Stomach (tissue), 9 donors: ENCODE results near the gene FYN. TPM values are rescaled to one million over a fixed set of nuclear protein-coding genes. Genes with fewer than 3 reads are reported as not detected.
A peak's percentile ranks its signal among the peaks of the same experiment; 100 is the strongest.

Experiments
- DNase-seq, 2 donors: peaks; one replicate each; pipeline versions ENCODE4 v3.0.0 to v3.0.0-alpha.2; 2013 to 2019
- H3K27ac ChIP-seq, 5 donors: fragments of 200-600 bp in 4 of 5; sonication (generic) in 4 of 5; one replicate each; pipeline ENCODE4 v1.5.1; 2013 to 2019; ENCODE audit warnings: mild to moderate bottlenecking in 1 of 5, moderate library complexity in 1 of 5
- H3K27me3 ChIP-seq, 3 donors: fragments of 200-600 bp; sonication (generic); one replicate each; pipeline ENCODE4 v1.5.1; 2017 to 2019; ENCODE audit warnings: mixed run types in 1 of 3
- H3K36me3 ChIP-seq, 4 donors: fragments of 200-600 bp; sonication (generic); 1 replicate in 3 of 4; 2 replicates in 1 of 4; pipeline ENCODE4 v1.5.1; 2016 to 2019
- H3K4me1 ChIP-seq, 4 donors: fragments of 200-600 bp; sonication (generic); one replicate each; pipeline ENCODE4 v1.5.1; 2016 to 2019
- H3K4me3 ChIP-seq, 4 donors: fragments of 200-600 bp; sonication (generic) in 3 of 4; one replicate each; pipeline ENCODE4 v1.5.1; 2016 to 2019; ENCODE audit warnings: mild to moderate bottlenecking in 1 of 4
- H3K9me3 ChIP-seq, 4 donors: fragments of 200-600 bp; sonication (generic); one replicate each; pipeline ENCODE4 v1.5.1; 2016 to 2019
- CTCF ChIP-seq, 7 experiments: fragments of 450-650 bp in 4 of 7; fragments of 200-600 bp in 3 of 7; sonication (generic) in 3 of 7; IDR thresholded peaks; one replicate each; pipeline ENCODE4 v1.5.1; 2016 to 2019; ENCODE audit warnings: antibody characterized with exemption in 7 of 7, control low read depth in 2 of 7, mild to moderate bottlenecking in 1 of 7
- EP300 ChIP-seq: sonication (generic); formaldehyde crosslinking; IDR thresholded peaks from one replicate; pipeline ENCODE4 v1.6.1; 2017; ENCODE audit warnings: antibody characterized with exemption
- POLR2A ChIP-seq, 4 donors: fragments of 450-650 bp; IDR thresholded peaks; one replicate each; pipeline ENCODE4 v1.6.1; 2016; ENCODE audit warnings: antibody characterized with exemption in 4 of 4, control low read depth in 2 of 4, mild to moderate bottlenecking in 1 of 4, moderate library complexity in 1 of 4
- POLR2AphosphoS5 ChIP-seq, 3 donors: sonication (generic); formaldehyde crosslinking; IDR thresholded peaks; one replicate each; pipeline ENCODE4 v1.6.1; 2016; ENCODE audit warnings: antibody characterized with exemption in 3 of 3
- WGBS, 5 donors: extraction: QIAGEN DNeasy Blood & Tissue Kit in 3 of 5; methylation state at CpG; one replicate each; pipeline versions ENCODE4 v1.1.5 to v1.1.7; 2013 to 2018; 5-methylcytosine and 5-hydroxymethylcytosine counted together
- intact Hi-C: fragments of 100-400 bp; cut with DNase I; formaldehyde crosslinking; loops from one replicate; pipeline ENCODE4 v1.15.1; 2023; ENCODE audit warnings: low total_unique reads
- polyA plus RNA-seq, 3 donors: library from polyadenylated mRNA; stranded (reverse); fragments of 200-250 nt; gene quantifications; one replicate each; pipeline ENCODE4 v1.2.3, GENCODE V29; 2013
- total RNA-seq, 5 donors: library from RNA; depleted of rRNA; stranded (reverse); fragments of >200 nt; gene quantifications; one replicate each; pipeline versions ENCODE4 v1.1.0 to v1.2.3, GENCODE V29; 2014 to 2016
- donor health status: healthy with polysubstance abuse.
- donor health status: Bipolar disorder and iron deficiency.
- donor health status: healthy.

FYN gene
- total and polyA plus RNA-seq, 8 donors, result 8.4 to 146 (median 37.1) TPM

- H3K27ac ChIP-seq, result peak overlapping the region in 1 of 5 donors; percentile 9
- TF ChIP-seq EP300 (no peak), POLR2AphosphoS5 (IDR thresholded peaks at IDR 0.05) (no peak), POLR2A (IDR thresholded peaks at IDR 0.05) (no peak), CTCF (IDR thresholded peaks at IDR 0.05) (no peak)
- intact Hi-C loops, result loop anchor here (10.0 kb wide), 1 partner anchor 153 kb away; the partner anchor contains the start of gene FYN
- H3K27me3 ChIP-seq, result no peaks in the 10 kb centered on the region
- peaks cover 2 to 25% (median 18%) of the 10 kb centered on the region in 4 donors for H3K36me3 ChIP-seq
- WGBS, 5 donors, result 58 to 75% (median 71%) methylated on average over 3 of the region's 3 CpGs
- peaks cover 11 to 42% (median 27%) of the 10 kb centered on the region in 4 donors for H3K4me1 ChIP-seq
- H3K9me3 ChIP-seq, result no peaks in the 10 kb centered on the region
- no peak overlapping the region for H3K4me3 ChIP-seq
- DNase-seq, result peak in 1 of 2 donors; percentile 71
These were observed 151.0 kb downstream of the FYN start for GRCh38 chr6:111722179-111722731.

- Histone ChIP-seq H3K4me1 (peaks cover 11 to 40% (median 26%) of the 10 kb centered on the region in 4 donors), H3K27ac (peak overlapping the region in 1 of 5 donors; percentile 9), H3K27me3 (no peaks in the 10 kb centered on the region), H3K4me3 (no peak overlapping the region), H3K9me3 (no peaks in the 10 kb centered on the region), H3K36me3 (peaks cover 4 to 25% (median 20%) of the 10 kb centered on the region in 4 donors)
- intact Hi-C loops, result loop anchor here (10.0 kb wide), 1 partner anchor 153 kb away; the partner anchor contains the start of gene FYN
- TF ChIP-seq CTCF (IDR thresholded peaks at IDR 0.05) (peak in 4 of 7 experiments; percentile 15 to 37 (median 33)), POLR2AphosphoS5 (IDR thresholded peaks at IDR 0.05) (no peak)
- 79 to 86% (median 83%) methylated on average over 1 of the region's 1 CpG for WGBS, 5 donors
- DNase-seq, result no peak
These were observed 151.5 kb downstream of the FYN start for GRCh38 chr6:111721753-111722154.

- DNase-seq, result no peak
- Histone ChIP-seq H3K4me1 (peaks cover 11 to 40% (median 26%) of the 10 kb centered on the region in 4 donors), H3K4me3 (no peak overlapping the region), H3K9me3 (no peaks in the 10 kb centered on the region), H3K27ac (no peak overlapping the region), H3K36me3 (peaks cover 4 to 25% (median 20%) of the 10 kb centered on the region in 4 donors), H3K27me3 (no peaks in the 10 kb centered on the region)
- 90 to 96% (median 91%) methylated on average over 12 of the region's 12 CpGs for WGBS, 5 donors
- TF ChIP-seq EP300 (no peak), POLR2AphosphoS5 (IDR thresholded peaks at IDR 0.05) (no peak), CTCF (IDR thresholded peaks at IDR 0.05) (no peak), POLR2A (IDR thresholded peaks at IDR 0.05) (no peak)
- intact Hi-C loops, result loop anchor here (10.0 kb wide), 1 partner anchor 154 kb away; the partner anchor contains the start of gene FYN
These were observed 152.2 kb downstream of the FYN start for GRCh38 chr6:111720931-111721496.

GRCh38 chr6:111718990-111719389, 154.3 kb downstream of the FYN start:
- Histone ChIP-seq H3K4me3 (no peak overlapping the region), H3K36me3 (peaks cover 5 to 35% (median 28%) of the 10 kb centered on the region in 4 donors), H3K9me3 (no peaks in the 10 kb centered on the region), H3K4me1 (peaks cover 11 to 25% (median 17%) of the 10 kb centered on the region in 4 donors), H3K27me3 (no peaks in the 10 kb centered on the region), H3K27ac (no peak overlapping the region)
- DNase-seq, result peak in 1 of 2 donors; percentile 79
- no peak for TF ChIP-seq EP300
- WGBS, 5 donors, result 72 to 90% (median 88%) methylated on average over 3 of the region's 3 CpGs
- intact Hi-C loops, result loop anchor here (10.0 kb wide), 1 partner anchor 316 kb away; no protein-coding TSS in a partner anchor
